GM21515 (cell line): ENCODE measurements around the gene IFIT3.

Experiments
- ATAC-seq: cut with Tn5 transposase; IDR thresholded peaks from one replicate; pipeline ENCODE4 v1.9.1; 2021; ENCODE audit not compliant: unreplicated experiment

The IFIT3 gene

DNA sequence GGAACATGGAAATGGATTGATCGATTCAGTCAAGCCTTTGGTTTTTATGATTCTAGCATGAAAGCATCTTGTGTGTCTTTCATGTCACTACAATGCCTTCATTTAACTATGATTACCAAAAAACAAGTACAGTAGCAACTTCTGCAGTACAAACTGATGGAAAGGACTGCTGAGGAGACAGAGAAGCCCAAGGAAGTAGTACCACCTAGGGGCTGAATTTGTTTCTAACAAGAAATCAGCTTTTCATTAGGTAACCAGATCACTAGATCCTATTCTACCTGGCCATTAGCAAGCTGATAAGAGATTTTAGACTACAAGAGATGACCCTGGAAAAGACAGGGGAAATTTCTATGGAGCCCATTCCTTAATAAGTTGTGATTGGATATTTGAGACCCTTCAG lies 61.5 kb downstream of the IFIT3 start:
- no peak for ATAC-seq
